HepG2 (cell line): ENCODE measurements around the gene UGT1A8. TPM values are rescaled to one million over a fixed set of nuclear protein-coding genes. Genes with fewer than 3 reads are reported as not detected.

ENCODE experiments used
- ATAC-seq: fragments of 200-7000 bp; cut with Tn5 transposase; 3 replicates; pipeline ENCODE4 v1.9.1; 2020; ENCODE audit warnings: mild to moderate bottlenecking, moderate library complexity
- BruUV-seq: library from RNA; stranded (reverse); fragments of 400-500 nt; replicated peaks from 2 replicates; lab custom pipeline; 2021; lab: Mats Ljungman, UMichigan
- CTCF ChIA-PET: fragments of 300-600 bp; formaldehyde crosslinking; extraction: SDS; loops from one replicate; lab custom pipeline; 2021; ENCODE audit warnings: low total read pairs, inconsistent platforms, low intra/inter-chr PET ratio; lab: Yijun Ruan, JAX
- POLR2A ChIA-PET: fragments of 350-600 bp; sonication (Branson Sonifier 250); formaldehyde crosslinking; loops from one replicate; lab custom pipeline; 2020; ENCODE audit warnings: antibody characterized with exemption, inconsistent platforms; lab: Yijun Ruan, JAX
- DNase-seq: peaks from one replicate; pipeline ENCODE4 v3.0.0-alpha.2; 2015; ENCODE audit warnings: low spot score
- FAIRE-seq: peaks from 3 replicates; lab custom pipeline; 2011; peaks lifted over from hg19 to GRCh38; lab: Jason Lieb, UNC
- H2AFZ ChIP-seq: one replicate; pipeline ENCODE4 v1.6.1; 2011; ENCODE audit warnings: low read length, inconsistent platforms
- H3K27ac ChIP-seq: fragments of 300-600 bp; 3 replicates; pipeline ENCODE4 v1.8.0; 2011; ENCODE audit warnings: mixed run types, mild to moderate bottlenecking, mixed read lengths, low read length, inconsistent platforms; ENCODE audit not compliant: insufficient read depth; ENCODE audit errors: extremely low read length
- H3K27me3 ChIP-seq, 2 experiments: fragments of 200-600 bp in 1 of 2; 2 replicates in 1 of 2; 3 replicates in 1 of 2; pipeline versions ENCODE4 v1.6.0 to v1.8.0; 2011; ENCODE audit warnings: low read length in 2 of 2, mild to moderate bottlenecking in 2 of 2, moderate library complexity in 2 of 2, inconsistent platforms in 1 of 2; ENCODE audit not compliant: insufficient read depth in 2 of 2, control insufficient read depth in 1 of 2
- H3K36me3 ChIP-seq, 2 experiments: fragments of 200-600 bp in 1 of 2; replicated peaks in 1 of 2; 2 replicates in 1 of 2; 3 replicates in 1 of 2; pipeline versions ENCODE4 v1.5.1 to v1.8.0; 2011; ENCODE audit warnings: low read length in 2 of 2, inconsistent platforms in 1 of 2; ENCODE audit not compliant: insufficient read depth in 2 of 2, control insufficient read depth in 1 of 2
- H3K4me1 ChIP-seq: 2 replicates; pipeline ENCODE4 v1.5.1; 2012; ENCODE audit warnings: low read length, inconsistent platforms; ENCODE audit not compliant: insufficient read depth
- H3K4me2 ChIP-seq: 2 replicates; pipeline ENCODE4 v1.6.0; 2011; ENCODE audit warnings: low read depth, low read length, inconsistent platforms
- H3K4me3 ChIP-seq, 3 experiments: fragments of 200-600 bp in 1 of 3; sonication (generic), shearing (Covaris generic) in 1 of 3; replicated peaks in 1 of 3; 2 replicates each; pipeline ENCODE4 v1.5.1; 2011 to 2016; ENCODE audit warnings: low read length in 3 of 3, inconsistent platforms in 2 of 3, low read depth in 2 of 3, mild to moderate bottlenecking in 2 of 3, control low read depth in 1 of 3, mixed read lengths in 1 of 3; ENCODE audit not compliant: insufficient read depth in 1 of 3
- H3K79me2 ChIP-seq: one replicate; pipeline ENCODE4 v1.6.1; 2011; ENCODE audit warnings: low read length, inconsistent platforms; ENCODE audit not compliant: insufficient read depth
- H3K9ac ChIP-seq: 2 replicates; pipeline ENCODE4 v1.6.0; 2011; ENCODE audit warnings: mild to moderate bottlenecking, low read depth, low read length, inconsistent platforms; ENCODE audit not compliant: insufficient read depth
- H3K9me3 ChIP-seq: 2 replicates; pipeline ENCODE4 v1.5.1; 2012; ENCODE audit warnings: mild to moderate bottlenecking, low read length
- H4K20me1 ChIP-seq: 2 replicates; pipeline ENCODE4 v1.6.0; 2011; ENCODE audit warnings: inconsistent platforms, mild to moderate bottlenecking, low read length, moderate library complexity; ENCODE audit not compliant: insufficient read depth
- HOXA9 ChIP-seq: sonication (generic); formaldehyde crosslinking; IDR thresholded peaks from 2 replicates; pipeline ENCODE4 v1.8.1; 2022; ENCODE audit warnings: missing genetic modification reagents, mild to moderate bottlenecking, moderate library complexity, borderline replicate concordance
- PTBP1 ChIP-seq: fragments of 200-400 bp; formaldehyde crosslinking; IDR thresholded peaks from 2 replicates; pipeline ENCODE4 v1.6.1; 2018; ENCODE audit warnings: low read length, low read depth; ENCODE audit not compliant: poor library complexity, severe bottlenecking
- ZNF460 ChIP-seq: sonication (generic); formaldehyde crosslinking; IDR thresholded peaks from 2 replicates; pipeline ENCODE4 v1.5.1; 2020; ENCODE audit warnings: missing genetic modification reagents, mild to moderate bottlenecking, borderline replicate concordance
- ZNF563 ChIP-seq: sonication (generic); formaldehyde crosslinking; IDR thresholded peaks from 2 replicates; pipeline ENCODE4 v1.8.0; 2022; ENCODE audit warnings: mild to moderate bottlenecking, moderate library complexity, missing genetic modification reagents
- ZNF569 ChIP-seq: sonication (generic); formaldehyde crosslinking; IDR thresholded peaks from 2 replicates; pipeline ENCODE4 v1.5.0; 2020; ENCODE audit warnings: mild to moderate bottlenecking, missing genetic modification reagents, moderate library complexity, borderline replicate concordance
- WGBS: methylation state at CpG from one replicate; pipeline ENCODE4 v1.1.6; 2017; ENCODE audit warnings: low lambda C conversion rate; 5-methylcytosine and 5-hydroxymethylcytosine counted together
- in situ Hi-C: cut with HindIII; loops from 2 replicates; pipeline ENCODE4 v1.10.0; 2017; ENCODE audit warnings: low pct_unique_long_range_greater_than_20kb; ENCODE audit not compliant: extremely low pct_ligation_motif_present
- intact Hi-C: fragments of 100-400 bp; cut with micrococcal nuclease; formaldehyde crosslinking; loops from one replicate; pipeline ENCODE4 v1.10.0; 2022; ENCODE audit not compliant: unreplicated experiment
- polyA plus RNA-seq, 8 experiments: library from polyadenylated mRNA; depleted of rRNA in 3 of 8; stranded (reverse) in 7 of 8; unstranded in 1 of 8; fragments of >200 nt; fragmentation: Illumina TruSeq in 4 of 8; extraction: Trizol in 4 of 8; gene quantifications; 2 replicates each; pipeline versions ENCODE4 v1.2.1 to v1.2.3, GENCODE V29; 2011 to 2016; ENCODE audit warnings: low read depth in 4 of 8, missing spikeins in 1 of 8, mixed read lengths in 1 of 8; ENCODE audit not compliant: insufficient read depth in 1 of 8
- total RNA-seq, 5 experiments: library from RNA; depleted of rRNA; stranded (reverse); fragments of >200 nt; fragmentation: Illumina TruSeq; extraction: Trizol; gene quantifications; 2 replicates each; pipeline ENCODE4 v1.2.3, GENCODE V29; 2016; ENCODE audit warnings: low read depth in 1 of 5

The UGT1A8 gene
- total and polyA plus RNA-seq, 2 of the 13 experiments (the other 11 are each of a cell fraction or from before 2014, with no cell fraction given) = not detected

- POLR2A ChIA-PET = no interaction called here
- no peak for ATAC-seq
- no peak for DNase-seq
- CTCF ChIA-PET = no interaction called here
- WGBS = 81% methylated on average over 7 of the region's 7 CpGs
- H3K27ac ChIP-seq = no peak overlapping the region
- no peak overlapping the region for H3K4me2 ChIP-seq
- no peak for FAIRE-seq
- no TSS peak for BruUV-seq
- H3K36me3 ChIP-seq = no peaks in the 10 kb centered on the region
- H3K9ac ChIP-seq = no peak overlapping the region
- H2AFZ ChIP-seq = no peak overlapping the region
- H3K27me3 ChIP-seq = no peaks in the 10 kb centered on the region; a peak in 1 of 5 replicates
- H3K4me3 ChIP-seq = no peak overlapping the region
- in situ Hi-C loops = no loop called here
- H4K20me1 ChIP-seq = no peaks in the 10 kb centered on the region
- H3K79me2 ChIP-seq = no peaks in the 10 kb centered on the region
- H3K4me1 ChIP-seq = no peaks in the 10 kb centered on the region
- intact Hi-C loops = loop anchor here (5.0 kb wide), 3 partner anchors 131 to 311 kb away; no protein-coding TSS in a partner anchor
- no peak for TF ChIP-seq ZNF569
- no peaks in the 10 kb centered on the region for H3K9me3 ChIP-seq
Observed at GRCh38 chr2:233713262-233713615, 95.8 kb downstream of the UGT1A8 start.

DNA sequence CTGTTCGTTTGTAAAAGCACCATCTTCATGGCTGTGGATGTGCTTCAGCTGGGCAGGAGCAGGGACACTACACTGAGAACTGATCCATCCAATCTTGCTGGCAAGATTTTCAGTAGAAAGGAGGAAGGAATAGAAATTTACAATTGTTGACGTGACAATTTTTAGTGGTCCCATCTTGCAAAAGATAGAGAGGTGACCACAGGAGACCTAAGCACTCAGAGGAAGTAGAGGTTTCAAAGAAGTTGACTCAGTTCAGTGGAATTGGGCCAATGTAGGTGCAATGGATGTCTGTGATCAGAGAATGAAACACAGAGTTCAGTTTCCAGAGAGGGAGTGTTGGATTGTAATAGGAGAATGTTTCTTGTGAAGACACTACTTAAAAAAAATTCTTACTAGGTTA, 96.7 kb downstream of the UGT1A8 start:
- WGBS = 74% methylated on average over 2 of the region's 2 CpGs
- H3K4me1 ChIP-seq = no peaks in the 10 kb centered on the region
- POLR2A ChIA-PET = no interaction called here
- no peak overlapping the region for H3K9ac ChIP-seq
- FAIRE-seq = no peak
- H2AFZ ChIP-seq = no peak overlapping the region
- no peak overlapping the region for H3K27ac ChIP-seq
- H3K79me2 ChIP-seq = no peaks in the 10 kb centered on the region
- no peak for DNase-seq
- TF ChIP-seq HOXA9 (CRISPR knock-in tag) (no peak), ZNF563 (CRISPR knock-in tag) (no peak), ZNF460 (no peak), PTBP1 (no peak)
- H3K4me3 ChIP-seq = no peak overlapping the region
- BruUV-seq = no TSS peak
- CTCF ChIA-PET = no interaction called here
- intact Hi-C loops (loop anchor here (5.0 kb wide), 3 partner anchors 132 to 312 kb away; no protein-coding TSS in a partner anchor), in situ Hi-C loops (no loop called here)
- H3K9me3 ChIP-seq = no peaks in the 10 kb centered on the region
- H3K27me3 ChIP-seq = no peaks in the 10 kb centered on the region; a peak in 1 of 5 replicates
- ATAC-seq = no peak
- no peaks in the 10 kb centered on the region for H4K20me1 ChIP-seq
- no peaks in the 10 kb centered on the region for H3K36me3 ChIP-seq
- no peak overlapping the region for H3K4me2 ChIP-seq
